Measurements from ENCODE around the gene HECW1. TPM values are rescaled to one million over a fixed set of nuclear protein-coding genes. Genes with fewer than 3 reads are reported as not detected.

Gene HECW1
- total and polyA plus RNA-seq, 2 of the 8 experiments (the other 6 are each of a cell fraction or from before 2014, with no cell fraction given), result 2.9 to 12.7 TPM

GRCh38 chr7:43351683-43352082 is 239.2 kb downstream of the HECW1 start:
- no peak overlapping the region for H3K18ac ChIP-seq (ENCODE audit: extremely low read depth, low read length)
- H3K79me2 ChIP-seq (ENCODE audit: control insufficient read depth in 1 of 2, insufficient read depth in 2 of 2, low read length in 2 of 2), result no peaks in the 10 kb centered on the region
- H2AFZ ChIP-seq (ENCODE audit: low read length), result no peak overlapping the region
- no peaks in the 10 kb centered on the region for H3K79me1 ChIP-seq (ENCODE audit: low read depth, low read length)
- H2BK5ac ChIP-seq (ENCODE audit: low read depth, low read length), result no peak overlapping the region
- no peak overlapping the region for H2BK20ac ChIP-seq (ENCODE audit: low read length)
- H4K5ac ChIP-seq (ENCODE audit: insufficient read length, low read depth, low read length), result no peak overlapping the region
- POLR2A ChIA-PET (ENCODE audit: partially characterized antibody), result no interaction called here
- H2BK120ac ChIP-seq (replicated peaks; ENCODE audit: low read depth, low read length), result no peak overlapping the region
- H3K4ac ChIP-seq (replicated peaks; ENCODE audit: insufficient read length, low read depth, low read length), result no peak overlapping the region
- FAIRE-seq, result no peak
- no peak overlapping the region for H2BK15ac ChIP-seq (ENCODE audit: low read length)
- H3K27me3 ChIP-seq (replicated peaks in 1 of 4; ENCODE audit: control insufficient read depth in 3 of 4, extremely low read depth in 1 of 4, insufficient read depth in 3 of 4, low read length in 3 of 4), result no peaks in the 10 kb centered on the region
- H3K4me1 ChIP-seq (replicated peaks in 1 of 4; ENCODE audit: control insufficient read depth in 3 of 4, insufficient read depth in 4 of 4, low read length in 3 of 4), result no peaks in the 10 kb centered on the region
- WGBS, 2 experiments (ENCODE audit: extremely low coverage in 1 of 2, insufficient coverage in 1 of 2, insufficient read length in 1 of 2, insufficient replicate concordance in 2 of 2, low coverage in 1 of 2, low lambda C conversion rate in 2 of 2, missing lambda C conversion rate in 1 of 2), result 92% methylated on average over 3 of the region's 3 CpGs; no CpG with 5 or more reads in 1 of the 2 experiments
- H3K9ac ChIP-seq (replicated peaks in 1 of 4; ENCODE audit: extremely low read depth in 1 of 4, low read depth in 3 of 4, low read length in 3 of 4), result no peak overlapping the region
- no peak overlapping the region for H4K8ac ChIP-seq (ENCODE audit: extremely low read depth, insufficient read depth, low read length)
- H3K56ac ChIP-seq (replicated peaks; ENCODE audit: insufficient read length, low read depth, low read length), result no peak overlapping the region
- no peak for DNase-seq (ENCODE audit: low read depth in 1 of 2, low spot score in 2 of 2)
- H3K27ac ChIP-seq (ENCODE audit: low read depth, low read length), result no peak overlapping the region
- H2AK5ac ChIP-seq (ENCODE audit: low read depth, low read length), result no peak overlapping the region
- no peak overlapping the region for H4K91ac ChIP-seq (replicated peaks; ENCODE audit: insufficient read length, low read length)
- no peaks in the 10 kb centered on the region for H4K20me1 ChIP-seq (replicated peaks in 1 of 2; ENCODE audit: control insufficient read depth in 1 of 2, insufficient read depth in 2 of 2, low read length in 2 of 2)
- no peak overlapping the region for H3K4me2 ChIP-seq (ENCODE audit: insufficient read depth in 1 of 2, low read depth in 2 of 2, low read length in 2 of 2)
- CTCF ChIA-PET (ENCODE audit: partially characterized antibody), result interaction anchor here (1.5 kb wide), 2 partner anchors 9 to 19 kb away, joined by 3 to 4 read pairs; no protein-coding TSS in a partner anchor
- no peaks in the 10 kb centered on the region for H3K23me2 ChIP-seq (ENCODE audit: low read depth, low read length)
- H2BK12ac ChIP-seq (ENCODE audit: low read depth, low read length), result no peak overlapping the region
- H3K23ac ChIP-seq (ENCODE audit: insufficient read length), result no peak overlapping the region
- H3K14ac ChIP-seq (ENCODE audit: insufficient read length), result no peak overlapping the region
- peaks cover 0 to 8% (median 0%) of the 10 kb centered on the region in 4 experiments; a peak in 2 of 8 replicates for H3K36me3 ChIP-seq (ENCODE audit: control insufficient read depth in 2 of 4, insufficient read depth in 4 of 4, low read length in 3 of 4)
- H3K9me3 ChIP-seq (ENCODE audit: insufficient read depth in 2 of 2, low read depth in 1 of 2, low read length in 1 of 2), result peaks cover 11 to 23% of the 10 kb centered on the region in 2 experiments; a peak in 3 of 4 replicates
- H3K4me3 ChIP-seq (ENCODE audit: extremely low read depth in 1 of 4, insufficient read depth in 2 of 4, low read depth in 3 of 4, low read length in 4 of 4), result no peak overlapping the region
- TF ChIP-seq NANOG (IDR thresholded peaks at IDR 0.05; ENCODE audit: insufficient read depth, low read depth, low read length, poor library complexity, severe bottlenecking), result no peak
- TF ChIP-seq TBP (IDR thresholded peaks at IDR 0.05; ENCODE audit: low read depth, low read length), result no peak
- TF ChIP-seq CTCF (IDR thresholded peaks at IDR 0.05; ENCODE audit: control extremely low read depth in 1 of 3, insufficient read depth in 1 of 3, low read depth in 1 of 3, low read length in 3 of 3), result no peak
- TF ChIP-seq RNF2 (IDR thresholded peaks at IDR 0.05; ENCODE audit: borderline replicate concordance, low read depth, low read length, missing control alignments, poor library complexity, severe bottlenecking), result no peak
- TF ChIP-seq RFX5 (IDR thresholded peaks at IDR 0.05; ENCODE audit: borderline replicate concordance, low read depth, low read length), result no peak
- no peak for TF ChIP-seq GTF2F1 (IDR thresholded peaks at IDR 0.05; ENCODE audit: borderline replicate concordance, low read depth, low read length)
- no peak for TF ChIP-seq ATF2 (IDR thresholded peaks at IDR 0.05; ENCODE audit: low read length)
- TF ChIP-seq JUND (IDR thresholded peaks at IDR 0.05; ENCODE audit: low read length), result no peak
- TF ChIP-seq SAP30 (IDR thresholded peaks at IDR 0.05; ENCODE audit: insufficient read depth, insufficient replicate concordance, low read length), result no peak

All from H1 (cell line).